Esophagus squamous epithelium (tissue), 4 donors: ENCODE measurements around the gene SBNO2.

Experiments used
- POLR2A ChIP-seq, 4 donors: fragments of 450-650 bp; IDR thresholded peaks; one replicate each; pipeline ENCODE4 v1.6.1; 2017; ENCODE audit warnings: antibody characterized with exemption in 4 of 4, mild to moderate bottlenecking in 4 of 4, moderate library complexity in 3 of 4
- TF ChIP-seq, protein P1 (sequence below), 6 experiments: fragments of 450-650 bp in 4 of 6; fragments of 200-600 bp in 2 of 6; sonication (generic) in 2 of 6; IDR thresholded peaks; one replicate each; pipeline ENCODE4 v1.5.1; 2016 to 2019; ENCODE audit warnings: antibody characterized with exemption in 6 of 6, mild to moderate bottlenecking in 4 of 6, moderate library complexity in 4 of 6

DNA sequence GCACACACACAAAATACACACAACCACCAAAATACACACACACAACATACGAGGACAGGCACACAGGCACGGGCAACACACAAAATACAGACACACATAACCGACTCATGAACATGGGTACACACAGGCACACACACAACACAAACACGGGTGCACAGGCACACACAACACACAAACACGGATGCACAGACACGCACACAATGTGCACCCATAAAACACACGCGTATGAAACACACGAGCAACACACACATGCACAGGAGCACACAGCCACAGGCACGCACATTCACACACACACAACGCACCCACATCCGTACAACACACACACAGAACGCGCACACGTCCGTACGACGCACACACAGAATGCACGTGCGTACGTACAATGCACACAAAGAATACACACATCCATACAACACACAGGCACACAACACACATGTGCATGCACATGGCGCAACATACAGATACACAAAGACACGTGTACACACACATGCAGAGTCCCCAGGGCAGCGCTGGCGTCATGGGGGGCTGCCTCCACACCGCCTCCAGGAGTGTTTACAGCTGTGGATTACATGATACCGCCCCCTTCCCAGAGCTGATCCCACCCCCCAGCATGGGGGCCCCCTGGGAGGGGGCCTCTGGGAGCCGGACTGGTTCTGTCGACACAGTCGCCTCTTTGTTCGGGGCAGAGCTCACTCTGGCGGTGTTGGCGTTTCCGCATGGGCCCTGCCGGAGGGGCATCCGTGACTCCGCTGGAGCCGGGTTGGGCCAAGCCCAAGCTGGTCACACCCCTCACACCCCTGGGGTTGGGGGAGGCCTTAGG is 2.9 kb downstream of the SBNO2 start:
- no peak for TF ChIP-seq POLR2A (IDR thresholded peaks at IDR 0.05)
- TF ChIP-seq, protein P1, sequence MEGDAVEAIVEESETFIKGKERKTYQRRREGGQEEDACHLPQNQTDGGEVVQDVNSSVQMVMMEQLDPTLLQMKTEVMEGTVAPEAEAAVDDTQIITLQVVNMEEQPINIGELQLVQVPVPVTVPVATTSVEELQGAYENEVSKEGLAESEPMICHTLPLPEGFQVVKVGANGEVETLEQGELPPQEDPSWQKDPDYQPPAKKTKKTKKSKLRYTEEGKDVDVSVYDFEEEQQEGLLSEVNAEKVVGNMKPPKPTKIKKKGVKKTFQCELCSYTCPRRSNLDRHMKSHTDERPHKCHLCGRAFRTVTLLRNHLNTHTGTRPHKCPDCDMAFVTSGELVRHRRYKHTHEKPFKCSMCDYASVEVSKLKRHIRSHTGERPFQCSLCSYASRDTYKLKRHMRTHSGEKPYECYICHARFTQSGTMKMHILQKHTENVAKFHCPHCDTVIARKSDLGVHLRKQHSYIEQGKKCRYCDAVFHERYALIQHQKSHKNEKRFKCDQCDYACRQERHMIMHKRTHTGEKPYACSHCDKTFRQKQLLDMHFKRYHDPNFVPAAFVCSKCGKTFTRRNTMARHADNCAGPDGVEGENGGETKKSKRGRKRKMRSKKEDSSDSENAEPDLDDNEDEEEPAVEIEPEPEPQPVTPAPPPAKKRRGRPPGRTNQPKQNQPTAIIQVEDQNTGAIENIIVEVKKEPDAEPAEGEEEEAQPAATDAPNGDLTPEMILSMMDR (IDR thresholded peaks at IDR 0.05) = no peak
